Measurements from ENCODE around the gene ZBTB21. TPM values are rescaled to one million over a fixed set of nuclear protein-coding genes. Genes with fewer than 3 reads are reported as not detected.
"Not testable (repeated sequence)": the region's sequence is repeated elsewhere in the genome, so short reads cannot be mapped to it uniquely, and the experiment has no call there.

Gene ZBTB21
- polyA plus RNA-seq, 3 donors: 9.2 to 10.2 (median 9.6) TPM

DNA sequence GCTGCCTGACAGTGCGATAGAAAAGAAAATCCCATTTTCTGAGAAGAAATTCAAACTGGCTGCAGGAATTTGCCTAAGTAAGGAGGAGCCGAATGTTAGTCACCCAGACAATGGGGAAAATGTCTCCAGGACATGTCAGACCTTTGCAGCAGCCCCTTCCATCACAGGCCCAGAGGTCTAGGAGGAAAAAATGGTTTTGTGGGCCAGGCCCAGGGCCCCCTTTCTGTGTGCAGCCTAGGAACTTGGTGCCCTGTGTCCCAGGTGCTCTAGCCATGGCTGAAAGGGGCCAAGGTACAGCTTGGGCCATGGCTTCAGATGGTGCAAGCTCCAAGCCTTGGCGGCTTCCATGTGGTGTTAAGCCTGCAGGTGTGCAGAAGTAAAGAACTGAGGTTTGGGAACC is 14.6 kb downstream of the ZBTB21 start:
- DNase-seq (ENCODE audit: low read depth in 3 of 3, low spot score in 2 of 3): no peak

DNA sequence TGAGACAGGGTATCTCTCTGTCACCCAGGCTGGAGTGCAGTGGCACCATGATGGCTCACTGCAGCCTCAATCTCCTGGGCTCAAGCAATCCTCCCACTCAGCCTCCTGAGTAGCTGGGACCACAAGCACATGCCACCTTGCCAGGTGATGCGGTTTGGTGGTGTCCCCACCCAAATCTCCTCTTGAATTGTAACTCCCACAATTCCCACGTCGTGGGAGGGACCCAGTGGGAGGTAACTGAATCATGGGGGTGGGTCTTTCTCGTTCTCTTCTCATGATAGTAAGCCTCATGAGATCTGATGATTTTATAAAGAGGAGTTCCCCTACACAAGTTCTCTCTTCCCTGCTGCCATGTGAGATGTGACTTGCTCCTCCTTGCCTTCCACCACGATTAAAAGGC is 15.5 kb downstream of the ZBTB21 start:
- not testable (repeated sequence) for DNase-seq (ENCODE audit: low read depth in 3 of 3, low spot score in 2 of 3)

DNA sequence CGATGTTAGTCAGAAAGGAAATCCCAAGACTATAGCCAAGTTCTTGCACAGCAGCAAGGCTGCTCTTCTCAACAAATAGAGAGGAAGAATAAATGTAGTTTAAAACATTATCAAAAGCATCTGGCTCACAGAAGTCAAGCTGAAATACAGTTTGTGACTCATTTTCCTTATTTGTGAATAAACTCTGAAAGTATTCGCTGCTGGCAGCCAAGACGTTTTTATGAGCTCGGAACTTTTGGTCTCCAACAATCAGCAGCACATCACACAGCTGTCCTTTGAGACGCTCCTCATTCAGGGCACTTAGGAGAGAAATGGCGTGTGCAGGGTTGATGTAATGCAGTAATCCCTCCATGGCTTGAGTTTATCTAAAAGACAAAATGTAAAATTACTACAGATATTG is 16.4 kb downstream of the ZBTB21 start:
- no peak for DNase-seq (ENCODE audit: low read depth in 3 of 3, low spot score in 2 of 3)

DNA sequence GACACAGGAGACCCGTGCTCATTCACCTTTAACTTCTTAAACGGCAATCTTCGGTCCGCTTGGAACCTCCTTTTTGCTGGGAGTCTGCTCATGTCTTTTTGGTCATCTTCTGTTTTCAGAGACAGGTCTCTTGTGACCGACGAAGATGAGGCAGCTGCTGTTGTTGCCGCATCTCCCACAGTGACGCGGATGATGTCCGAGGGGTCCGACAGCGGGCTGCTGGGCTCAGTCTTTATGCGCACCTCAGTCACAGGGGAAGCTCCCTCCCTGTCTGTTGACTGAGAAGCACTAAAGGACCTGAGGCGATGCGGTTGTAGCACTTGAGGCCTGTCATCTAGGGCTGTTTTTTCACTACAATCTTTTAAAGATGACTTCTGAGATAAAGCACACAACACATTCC is 17.6 kb downstream of the ZBTB21 start:
- DNase-seq (ENCODE audit: low read depth in 3 of 3, low spot score in 2 of 3): no peak

DNA sequence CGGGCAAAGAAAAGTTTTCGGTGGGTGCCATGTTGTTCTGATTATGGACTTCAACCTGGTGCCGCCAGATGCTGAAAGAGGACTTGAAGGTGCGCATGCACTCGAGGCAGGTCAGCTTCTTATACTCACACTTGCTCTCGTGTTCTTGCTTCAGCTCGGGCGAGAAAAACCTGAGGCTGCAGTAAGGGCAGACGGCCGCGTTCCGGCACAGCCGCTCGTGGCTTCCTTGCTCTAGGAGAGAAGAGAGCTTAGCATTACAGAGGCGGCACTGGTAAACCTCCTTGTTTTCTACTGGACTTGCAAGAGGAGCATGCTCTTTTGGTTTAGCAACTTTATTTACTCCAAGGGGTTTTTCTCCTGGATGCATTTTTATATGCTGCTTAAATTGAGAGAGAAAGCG is 18.5 kb downstream of the ZBTB21 start:
- no peak for DNase-seq (ENCODE audit: low read depth in 3 of 3, low spot score in 2 of 3)

DNA sequence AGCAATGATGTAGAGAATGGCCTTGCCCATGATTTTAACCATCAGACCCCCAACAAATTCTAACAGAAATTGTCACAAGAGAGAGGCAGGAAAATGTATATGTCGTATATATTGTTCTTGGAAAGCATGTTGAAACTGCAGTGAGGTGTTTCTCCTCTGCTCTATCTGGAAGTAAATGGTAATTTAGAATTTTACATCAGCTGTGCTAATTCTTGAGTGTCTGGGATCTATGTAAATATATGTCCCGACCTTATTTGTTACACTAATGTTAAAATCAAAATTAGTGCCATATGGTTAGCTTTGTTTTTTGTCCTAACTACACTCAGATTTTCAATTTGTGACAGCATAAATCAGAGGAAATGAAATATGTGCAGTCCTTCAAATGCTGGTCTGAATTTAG is 20.5 kb downstream of the ZBTB21 start:
- no peak for DNase-seq (ENCODE audit: low read depth in 3 of 3, low spot score in 2 of 3)

DNA sequence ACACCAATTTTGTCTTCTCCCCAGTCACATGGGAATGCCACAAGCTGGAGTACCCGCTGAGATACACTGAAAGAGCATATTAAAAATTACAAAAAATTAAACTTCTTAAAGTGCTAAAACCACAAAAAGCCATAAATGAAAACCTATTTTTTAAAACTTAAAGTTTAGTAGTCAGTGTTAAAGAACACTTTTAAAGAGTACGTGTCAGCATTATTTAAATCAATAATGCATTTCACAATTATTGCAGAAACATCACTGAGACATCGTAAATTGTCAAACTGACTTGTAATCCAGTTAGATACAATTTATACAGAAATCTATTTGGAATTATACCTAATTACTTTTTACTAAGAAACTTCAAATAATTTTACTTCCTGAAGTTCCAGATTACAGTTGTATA is 22.9 kb downstream of the ZBTB21 start:
- DNase-seq (ENCODE audit: low read depth in 3 of 3, low spot score in 2 of 3): no peak

DNA sequence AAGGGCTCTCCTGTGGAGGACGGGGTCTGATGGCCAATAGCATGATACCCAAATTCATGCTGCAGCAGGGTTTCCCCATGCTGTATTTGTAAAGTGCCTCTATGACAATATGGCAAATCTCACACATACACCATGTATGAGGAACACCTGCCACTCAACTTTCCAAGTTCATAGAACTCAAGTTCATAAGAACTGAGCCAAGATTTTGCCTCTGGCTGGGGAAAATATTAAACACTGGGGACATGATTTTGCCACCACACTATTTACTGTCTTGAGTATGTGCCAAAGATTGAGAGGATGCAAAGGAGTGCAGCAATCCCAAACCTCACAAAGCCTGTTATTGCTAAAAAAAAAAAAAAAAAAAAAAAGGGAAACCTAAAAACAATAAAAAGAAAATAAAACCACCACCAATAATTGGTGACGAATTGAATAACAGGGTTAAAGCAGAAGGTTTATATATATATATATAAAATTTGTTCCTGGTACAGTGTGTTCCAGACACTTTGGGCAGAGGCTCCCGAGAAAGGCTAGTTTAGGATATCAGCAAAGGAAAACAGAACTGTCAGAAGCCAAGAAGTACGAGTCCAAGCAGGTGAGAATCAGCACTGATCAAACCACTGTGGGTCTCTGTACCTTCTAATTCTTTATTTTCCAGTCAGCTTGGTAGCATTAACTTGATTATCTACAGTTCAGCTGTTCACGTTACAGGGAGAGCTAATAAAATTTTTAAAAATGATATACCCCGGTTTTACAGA is 24.3 kb downstream of the ZBTB21 start:
- no peak for DNase-seq (ENCODE audit: low read depth in 3 of 3, low spot score in 2 of 3)

DNA sequence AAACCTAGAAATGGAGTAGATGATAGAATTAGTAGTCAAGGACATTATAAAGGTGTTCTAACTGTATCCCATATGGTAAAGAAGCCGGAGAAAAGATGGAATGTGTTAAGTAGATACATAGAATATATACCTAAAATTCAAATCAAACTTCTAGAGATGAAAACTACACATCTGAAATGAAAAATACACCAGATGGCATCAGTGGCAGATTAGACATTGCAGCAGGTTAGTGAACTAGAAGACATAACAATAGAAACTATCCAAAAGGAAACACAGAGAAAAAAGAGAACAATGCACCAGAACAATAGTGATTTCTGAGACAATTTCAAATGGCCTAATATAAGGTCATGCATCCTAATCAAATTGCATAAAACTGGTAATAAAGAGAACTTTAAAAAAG is 26.9 kb downstream of the ZBTB21 start:
- no peak for DNase-seq (ENCODE audit: low read depth in 3 of 3, low spot score in 2 of 3)

DNA sequence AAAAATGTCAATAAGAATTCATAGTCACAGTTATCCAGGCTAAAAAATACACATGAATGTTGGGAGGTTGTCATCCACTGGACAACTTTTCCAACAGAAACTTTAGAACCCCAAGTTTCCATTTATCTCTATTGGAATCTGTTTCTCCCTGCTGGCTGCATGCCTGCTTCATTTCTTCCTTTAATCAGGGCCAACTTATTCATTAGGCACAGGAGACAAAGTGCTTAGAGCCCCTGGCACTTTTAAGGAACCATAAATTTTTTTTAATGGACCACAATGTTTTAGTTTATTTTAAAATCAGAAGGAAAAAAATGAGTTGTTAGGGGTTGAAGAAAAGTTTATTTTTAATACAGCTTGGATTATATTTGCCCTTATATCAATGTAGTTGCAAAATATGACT is 29.6 kb downstream of the ZBTB21 start:
- no peak for DNase-seq (ENCODE audit: low read depth in 3 of 3, low spot score in 2 of 3)

DNA sequence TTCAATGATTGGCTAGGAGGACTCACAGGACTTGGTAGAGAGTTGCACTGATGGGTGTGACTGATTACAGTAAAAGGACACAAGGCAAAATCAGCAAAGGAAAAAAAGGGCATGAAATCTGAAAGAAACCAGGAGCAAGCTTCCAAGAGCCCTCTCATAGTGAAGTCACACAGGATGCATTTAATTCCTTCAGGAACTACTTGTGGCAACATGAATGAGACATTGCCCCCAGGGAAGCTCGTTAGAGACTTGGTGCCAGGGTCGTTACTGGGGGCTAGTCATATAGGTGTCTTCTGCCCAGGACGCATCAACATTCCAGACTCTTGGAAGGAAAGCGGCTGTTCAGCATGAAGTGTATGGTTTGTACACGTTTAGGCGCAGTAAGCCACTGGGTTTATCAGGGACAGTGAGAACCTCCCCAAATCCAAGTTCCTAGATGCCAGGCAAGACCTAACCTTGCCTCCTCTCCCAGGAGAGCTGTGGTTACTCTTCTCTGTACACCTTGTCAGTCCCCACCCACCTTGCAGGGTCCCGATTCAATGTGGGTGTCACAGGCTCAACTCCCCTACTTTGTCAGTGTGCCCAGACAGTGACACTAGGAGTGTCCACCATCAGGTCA is 30.3 kb downstream of the ZBTB21 start:
- DNase-seq (ENCODE audit: low read depth in 3 of 3, low spot score in 2 of 3): no peak

DNA sequence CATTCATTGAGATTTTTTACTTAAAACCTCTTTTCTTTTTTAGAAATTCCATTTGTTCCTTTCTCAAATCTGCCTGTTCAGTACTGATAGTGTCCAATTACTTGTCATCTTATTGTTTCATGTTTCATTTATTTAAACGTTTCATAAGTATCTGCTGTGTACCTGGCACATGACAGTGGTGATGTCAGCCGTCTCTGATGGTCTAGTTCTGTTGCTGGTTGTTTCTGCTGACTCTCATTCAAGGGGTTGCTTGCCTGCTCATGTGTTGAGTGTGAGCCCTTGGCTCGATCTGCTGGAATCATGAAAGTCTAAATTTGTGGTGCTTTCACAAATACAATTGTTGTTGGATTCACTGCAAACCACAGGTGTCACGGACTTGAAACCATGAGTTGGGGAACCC is 30.8 kb downstream of the ZBTB21 start:
- no peak for DNase-seq (ENCODE audit: low read depth in 3 of 3, low spot score in 2 of 3)

DNA sequence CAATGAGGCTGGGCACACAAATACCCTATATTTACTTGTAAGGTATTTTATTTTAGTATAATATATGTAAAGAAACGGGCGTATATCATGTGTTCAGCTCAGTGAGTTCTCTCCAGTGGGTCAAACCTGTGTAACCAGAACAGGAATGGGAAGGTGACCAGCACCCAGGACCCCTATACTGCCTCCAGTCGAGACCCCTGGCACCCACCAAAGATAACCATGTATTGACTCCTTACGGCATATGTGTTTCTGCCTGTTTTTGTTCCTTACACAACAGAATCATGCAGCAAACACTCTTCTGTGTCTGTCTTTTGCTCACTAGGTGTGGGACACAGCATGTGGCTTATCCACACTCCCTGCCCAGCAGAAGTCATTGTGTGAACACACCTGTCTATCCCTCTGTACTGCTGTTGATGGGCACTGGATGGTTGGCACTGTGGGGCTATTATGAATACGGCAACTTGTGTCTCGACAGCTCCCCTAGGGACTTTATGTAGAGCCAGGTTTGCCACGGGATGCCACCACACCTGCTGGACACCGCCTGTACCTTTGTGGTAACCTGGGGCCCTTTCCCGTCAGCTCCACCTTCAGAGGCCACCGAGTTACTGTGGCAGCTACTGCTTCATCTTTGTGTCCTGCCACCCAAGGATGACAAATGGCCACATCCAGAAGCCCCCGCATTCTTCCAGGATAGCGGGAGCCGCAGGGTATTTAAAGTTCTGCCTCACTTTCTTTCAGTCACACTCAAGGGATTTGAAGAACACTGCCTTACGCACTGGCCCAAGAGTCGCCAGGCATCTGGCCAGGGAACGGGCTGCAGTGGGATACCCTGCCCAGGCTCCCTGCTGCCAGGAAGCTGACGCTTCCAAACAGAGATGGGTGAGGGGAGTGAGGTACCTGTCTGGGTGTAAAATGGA is 32.9 kb downstream of the ZBTB21 start:
- DNase-seq (ENCODE audit: low read depth in 3 of 3, low spot score in 2 of 3): no peak

DNA sequence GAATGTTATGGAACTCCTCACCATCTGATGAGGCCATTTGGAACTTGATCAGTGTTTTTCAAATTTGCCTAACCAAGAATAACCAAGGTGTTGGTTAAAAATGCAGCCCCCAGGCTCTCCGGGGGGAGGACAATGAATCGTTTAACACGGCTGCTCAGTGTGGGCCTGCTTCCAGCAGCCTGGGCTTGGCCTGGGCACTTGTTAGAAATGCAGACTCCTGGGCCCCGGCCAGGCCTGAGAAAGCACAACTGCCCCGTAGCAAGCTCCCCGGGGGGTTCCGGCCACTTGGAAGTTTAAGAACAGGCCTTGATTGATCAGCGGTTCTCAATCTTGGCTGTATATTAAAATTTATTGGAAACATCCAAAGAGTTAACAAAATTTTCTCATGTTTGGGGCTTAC is 33.5 kb downstream of the ZBTB21 start:
- DNase-seq (ENCODE audit: low read depth in 3 of 3, low spot score in 2 of 3): no peak

DNA sequence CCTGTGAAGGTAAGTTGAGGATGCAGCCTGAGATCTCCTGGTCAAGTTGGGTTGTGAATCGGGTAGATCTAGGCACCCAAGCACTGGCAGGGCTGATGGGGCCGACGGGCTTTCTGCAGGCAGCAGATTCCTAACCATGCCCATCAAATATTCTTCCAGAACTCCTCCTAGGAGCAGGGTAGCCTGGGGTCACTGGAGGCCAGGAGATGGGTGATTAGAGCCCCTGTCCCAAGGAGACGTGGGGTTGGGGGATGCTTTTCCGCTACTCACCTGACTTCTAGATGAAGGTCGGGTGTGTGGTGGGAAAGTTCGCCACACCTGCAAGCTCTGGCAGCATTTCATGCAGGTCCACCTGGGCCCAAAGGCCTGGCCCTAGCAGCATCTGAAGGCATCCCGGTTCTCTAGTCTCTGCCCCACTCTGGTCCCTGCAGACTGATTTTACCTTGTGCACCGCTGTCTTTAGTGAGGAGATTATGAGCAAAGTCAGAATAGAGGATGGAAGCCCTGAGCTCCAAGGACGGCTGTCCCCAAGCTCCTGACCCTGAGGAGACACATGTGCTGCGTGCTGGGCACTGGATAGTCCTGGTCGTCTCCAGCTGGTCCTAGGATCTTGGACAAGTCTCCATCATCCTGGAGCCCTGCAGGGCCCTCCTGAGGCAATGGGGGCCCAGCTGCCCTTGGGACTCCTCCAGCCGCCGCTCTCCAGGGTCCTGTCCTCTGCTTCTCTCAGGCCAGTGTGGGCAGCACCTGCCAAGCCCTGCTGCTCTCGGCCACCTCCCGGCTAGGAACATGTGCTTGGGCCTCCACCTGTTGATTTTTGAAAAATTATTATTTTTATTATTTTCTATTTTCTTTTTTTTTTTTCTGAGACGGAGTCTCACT is 34.5 kb downstream of the ZBTB21 start:
- DNase-seq (ENCODE audit: low read depth in 3 of 3, low spot score in 2 of 3): no peak

DNA sequence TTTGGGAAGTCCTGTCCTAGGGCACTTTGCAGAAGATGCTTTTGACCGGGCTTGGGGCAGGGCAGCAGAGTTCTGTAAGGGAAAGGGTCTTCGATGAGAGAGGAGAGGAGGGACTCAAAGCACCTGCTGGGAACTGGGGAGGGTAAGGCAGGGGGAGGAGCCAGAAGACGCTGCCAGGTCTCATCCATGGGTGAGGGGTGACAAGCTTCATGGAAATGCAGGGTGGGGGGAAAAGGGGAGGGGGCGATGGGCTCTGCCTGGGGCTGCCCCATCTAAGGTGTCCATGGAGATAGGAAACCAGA is 35.5 kb downstream of the ZBTB21 start:
- no peak for DNase-seq (ENCODE audit: low read depth in 3 of 3, low spot score in 2 of 3)

DNA sequence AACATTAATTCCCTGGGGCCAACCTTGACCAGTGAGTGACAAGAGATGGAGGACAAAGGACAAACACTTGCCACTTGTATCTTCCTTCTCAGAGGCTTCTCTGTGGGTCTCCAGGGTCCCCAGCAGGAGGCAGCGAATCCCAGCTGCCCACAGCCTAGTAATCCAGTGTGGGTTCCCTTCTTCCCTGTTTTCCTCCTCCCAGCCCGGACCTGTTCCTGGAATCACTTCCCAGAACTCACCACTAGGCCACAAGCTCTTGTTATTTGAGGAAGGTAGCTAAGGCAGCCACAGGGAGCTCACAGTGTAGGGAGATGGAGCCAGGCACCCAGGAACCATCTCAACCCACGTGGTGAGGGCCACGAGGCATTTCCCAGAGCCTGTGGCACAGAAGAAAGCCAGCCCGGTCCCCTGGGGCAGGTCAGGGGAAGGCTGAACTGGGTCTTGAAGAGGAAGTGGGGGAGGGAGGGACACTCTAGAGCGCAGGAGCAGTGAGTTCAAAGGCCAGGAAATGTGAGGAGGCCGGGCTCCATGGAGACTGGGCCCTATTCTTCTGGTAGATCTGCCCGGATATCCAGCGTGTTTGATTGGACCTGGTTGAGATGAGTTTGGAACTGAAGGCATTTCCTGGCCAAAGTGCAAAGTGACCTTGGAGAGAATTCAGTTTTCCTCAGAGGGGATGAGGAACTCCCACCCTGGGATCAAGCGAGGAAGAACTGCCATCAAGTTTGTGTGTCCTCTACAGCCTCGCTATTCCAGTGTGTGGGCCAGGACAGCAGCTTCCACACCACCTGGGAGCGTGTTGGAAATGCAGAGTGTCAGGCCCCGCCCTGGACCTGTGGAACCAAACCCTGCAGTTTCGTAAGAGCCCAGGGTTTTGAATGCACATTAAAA is 36.1 kb downstream of the ZBTB21 start:
- no peak for DNase-seq (ENCODE audit: low read depth in 3 of 3, low spot score in 2 of 3)

DNA sequence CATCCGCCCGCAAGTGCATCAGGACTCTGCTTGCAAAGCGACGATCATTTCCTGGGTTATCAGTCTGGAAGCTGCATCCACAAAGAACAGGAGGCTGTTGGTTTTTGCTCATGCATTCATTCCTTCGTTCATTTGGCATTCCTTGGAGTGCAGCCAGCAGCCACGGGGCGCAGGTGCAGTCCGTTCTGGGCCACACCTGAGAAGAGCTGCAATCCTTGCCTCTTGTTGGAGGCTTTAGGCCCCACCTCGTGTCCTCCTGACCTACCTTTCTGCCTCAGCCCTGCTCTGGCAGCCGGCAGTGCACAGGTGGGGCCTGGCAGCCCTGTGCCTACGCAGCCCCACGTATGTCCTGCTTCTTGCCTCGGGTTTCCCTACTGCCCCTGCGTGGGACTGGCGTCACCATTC is 36.7 kb downstream of the ZBTB21 start:
- no peak for DNase-seq (ENCODE audit: low read depth in 3 of 3, low spot score in 2 of 3)

DNA sequence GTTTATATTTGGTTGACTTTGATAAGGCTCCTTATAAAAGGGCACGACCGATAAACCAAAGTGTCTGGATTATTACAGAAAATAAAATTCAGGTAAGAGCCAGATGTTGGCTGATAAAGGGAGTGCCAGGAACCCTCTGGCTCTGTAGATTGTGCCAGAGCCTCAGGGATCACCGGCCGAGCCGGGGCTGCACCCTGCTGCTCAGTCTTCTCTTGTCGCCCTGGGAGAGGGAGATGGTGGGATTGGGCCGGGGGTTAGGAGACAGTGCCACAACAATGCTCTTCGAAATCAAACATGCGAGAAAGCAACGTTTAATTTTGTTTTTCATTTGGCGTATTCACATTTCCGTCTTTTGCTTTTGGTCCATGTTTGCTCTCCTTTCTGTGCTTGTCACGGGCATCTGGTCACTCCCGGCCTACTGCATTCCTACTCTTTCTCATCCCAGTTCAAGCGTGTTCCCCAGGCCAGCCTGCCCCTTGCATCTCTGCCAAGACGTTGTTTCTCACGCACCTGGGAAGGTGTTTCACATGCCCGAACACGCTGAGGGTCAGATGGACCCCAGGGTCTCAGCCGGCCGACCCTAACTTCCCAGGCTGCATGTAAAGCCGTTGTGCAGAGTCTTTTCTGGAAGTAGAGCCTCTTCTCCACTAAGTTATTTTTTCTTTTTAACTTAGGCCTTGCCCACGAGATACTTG is 37.5 kb downstream of the ZBTB21 start:
- DNase-seq (ENCODE audit: low read depth in 3 of 3, low spot score in 2 of 3): no peak

Measured in right renal cortex interstitium (tissue), 3 donors.